IPS-11a (cell line): ENCODE measurements around the gene PGP.
A peak's percentile ranks its signal among the peaks of the same experiment; 100 is the strongest.
"Not testable (repeated sequence)": the region's sequence is repeated elsewhere in the genome, so short reads cannot be mapped to it uniquely, and the experiment has no call there.

ENCODE experiments used
- H3K4me3 ChIP-seq: one replicate; pipeline ENCODE4 v1.5.1; 2013; ENCODE audit warnings: low read depth, low read length, control low read depth

Gene PGP, protein sequence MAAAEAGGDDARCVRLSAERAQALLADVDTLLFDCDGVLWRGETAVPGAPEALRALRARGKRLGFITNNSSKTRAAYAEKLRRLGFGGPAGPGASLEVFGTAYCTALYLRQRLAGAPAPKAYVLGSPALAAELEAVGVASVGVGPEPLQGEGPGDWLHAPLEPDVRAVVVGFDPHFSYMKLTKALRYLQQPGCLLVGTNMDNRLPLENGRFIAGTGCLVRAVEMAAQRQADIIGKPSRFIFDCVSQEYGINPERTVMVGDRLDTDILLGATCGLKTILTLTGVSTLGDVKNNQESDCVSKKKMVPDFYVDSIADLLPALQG

DNA sequence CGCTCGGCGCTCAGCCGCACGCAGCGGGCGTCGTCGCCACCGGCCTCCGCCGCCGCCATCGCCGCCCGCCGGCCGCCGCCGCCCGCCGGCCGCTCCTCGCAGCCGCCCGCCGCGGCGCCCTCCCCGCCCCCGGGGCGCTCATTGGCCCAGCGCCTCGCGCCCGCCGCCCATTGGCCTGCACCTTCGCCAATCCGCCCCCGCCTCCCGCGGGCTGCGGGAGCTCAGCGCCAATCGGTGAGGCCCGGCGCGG is at the start of gene PGP:
TSS of gene PGP (minus strand) at position 122 of the 250 bp plus-strand sequence. CDS start at position 59, 63 bp downstream.
- H3K4me3 ChIP-seq = peak within 1 kb of the TSS; percentile 90

DNA sequence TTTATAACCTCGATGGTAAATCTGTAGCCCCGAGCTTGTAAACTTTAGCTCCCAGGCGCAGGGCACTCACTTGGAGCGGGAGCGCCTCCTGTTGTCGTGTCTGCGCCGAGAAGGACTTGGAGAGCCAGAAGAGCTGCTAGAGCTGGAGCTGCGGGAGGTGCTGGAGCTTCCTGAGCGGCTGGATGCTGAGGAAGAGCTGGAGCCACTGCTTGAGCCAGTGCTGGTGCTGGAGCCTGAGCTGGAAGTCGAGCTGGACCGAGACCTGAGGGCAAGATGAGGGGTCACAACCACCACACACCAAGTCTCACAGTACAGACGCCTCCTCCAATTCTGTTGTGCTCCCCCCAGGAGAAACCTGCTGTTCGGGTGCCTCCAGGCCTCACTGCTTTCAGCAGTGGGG is 48.4 kb upstream of the PGP start:
- not testable (repeated sequence) for H3K4me3 ChIP-seq

DNA sequence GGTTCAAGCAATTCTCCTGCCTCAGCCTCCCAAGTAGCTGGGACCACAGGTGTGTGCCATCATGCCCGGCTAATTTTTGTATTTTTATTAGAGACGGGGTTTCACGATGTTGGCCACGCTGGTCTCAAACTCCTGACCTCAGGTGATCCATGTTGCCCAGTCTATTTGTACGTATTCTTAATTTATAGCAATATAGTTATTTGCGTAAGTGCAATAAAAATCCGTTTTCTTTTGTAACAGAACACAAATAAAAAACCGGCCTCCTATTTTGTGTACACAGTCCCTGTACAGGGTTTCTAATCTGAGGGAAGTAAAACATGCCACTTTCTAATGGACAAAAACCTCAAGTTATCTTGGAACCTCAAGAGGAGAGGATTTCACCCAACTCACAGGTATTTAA is 45.6 kb upstream of the PGP start:
- H3K4me3 ChIP-seq = no peak overlapping the region

DNA sequence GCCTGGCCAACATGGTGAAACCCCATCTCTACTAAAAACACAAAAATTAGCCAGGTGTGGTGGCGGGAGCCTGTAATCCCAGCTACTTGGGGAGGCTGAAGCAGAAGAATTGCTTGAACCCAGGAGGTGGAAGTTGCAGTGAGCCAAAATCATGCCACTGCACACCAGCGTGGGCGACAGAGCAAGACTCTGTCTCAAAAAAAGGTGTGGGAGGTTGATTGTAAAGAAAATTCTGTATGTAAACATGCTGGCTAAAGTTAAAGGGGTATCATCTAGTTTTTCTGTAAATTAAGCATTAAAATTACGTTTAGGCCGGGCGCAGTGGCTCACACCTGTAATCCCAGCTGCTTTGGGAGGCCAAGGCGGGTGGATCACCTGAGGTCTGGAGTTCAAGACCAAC is 43.9 kb upstream of the PGP start:
- H3K4me3 ChIP-seq = not testable (repeated sequence)

DNA sequence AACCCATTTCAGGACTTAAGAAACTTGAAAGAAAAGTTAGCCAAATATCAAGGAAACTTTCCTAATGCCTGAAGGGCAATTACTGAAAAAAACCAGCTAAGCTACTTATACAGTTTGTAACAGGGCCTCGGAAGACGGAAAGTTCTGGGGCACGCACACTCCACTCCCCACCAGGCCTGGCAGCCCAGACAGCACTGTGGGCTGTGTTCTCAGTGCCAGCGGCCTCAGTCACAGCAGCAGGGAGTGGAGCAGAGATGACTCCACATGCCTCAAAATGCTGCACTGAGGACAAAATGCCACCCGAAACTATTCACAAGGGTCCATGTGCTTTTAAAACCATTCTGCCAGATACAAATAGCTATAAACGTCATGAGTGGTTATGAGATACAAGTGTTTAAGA is 43.1 kb upstream of the PGP start:
- H3K4me3 ChIP-seq = no peak overlapping the region

DNA sequence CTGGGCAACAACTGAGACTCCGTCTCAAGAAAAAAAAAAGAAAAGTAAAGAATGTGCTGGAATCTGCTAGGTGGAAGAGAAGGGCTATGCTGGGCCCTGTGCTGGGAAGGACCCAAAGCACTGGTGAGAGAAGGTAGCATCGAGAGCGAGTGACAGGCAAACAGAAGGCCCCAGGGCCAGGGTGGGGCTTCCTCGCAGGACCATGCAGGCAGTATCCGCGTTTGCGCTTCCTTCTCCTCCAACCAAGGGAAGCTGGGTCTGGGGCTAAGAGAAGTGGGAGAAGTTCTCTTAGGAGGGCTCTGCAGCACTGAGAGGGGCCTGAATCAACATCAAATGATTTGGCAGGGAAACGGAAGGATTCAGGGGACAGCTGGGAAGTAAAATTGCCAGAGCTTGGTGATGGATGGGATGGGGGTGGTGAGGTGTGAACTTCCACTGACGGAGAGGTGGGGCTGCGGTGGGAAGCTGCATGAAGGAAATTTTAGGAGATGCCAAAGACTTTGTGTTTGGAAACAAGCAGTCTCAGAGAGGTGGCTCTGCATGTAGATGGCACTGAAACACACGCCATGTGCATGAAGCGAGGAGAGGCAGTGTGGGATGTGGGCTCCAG is 42.0 kb upstream of the PGP start:
- H3K4me3 ChIP-seq = no peak overlapping the region

DNA sequence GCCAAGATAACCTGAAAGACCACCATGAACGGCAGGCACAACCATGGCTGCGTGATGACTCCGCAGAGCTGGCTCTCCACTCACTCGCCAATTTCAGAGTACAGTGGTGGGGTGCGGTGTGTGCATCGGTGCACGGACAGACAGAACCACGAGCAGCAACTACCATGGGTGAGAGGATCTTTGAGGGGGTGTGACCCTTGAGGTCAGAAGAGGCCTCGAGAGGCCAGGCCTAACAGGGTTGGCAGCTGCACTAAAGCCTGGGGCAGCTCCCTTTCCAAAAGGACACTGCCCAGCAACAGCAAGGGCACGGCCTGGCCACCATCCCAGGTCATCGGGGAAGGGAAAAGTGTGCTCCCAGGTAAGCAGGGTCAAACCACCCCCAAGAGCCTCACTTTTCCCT is 38.7 kb upstream of the PGP start:
- no peak overlapping the region for H3K4me3 ChIP-seq

DNA sequence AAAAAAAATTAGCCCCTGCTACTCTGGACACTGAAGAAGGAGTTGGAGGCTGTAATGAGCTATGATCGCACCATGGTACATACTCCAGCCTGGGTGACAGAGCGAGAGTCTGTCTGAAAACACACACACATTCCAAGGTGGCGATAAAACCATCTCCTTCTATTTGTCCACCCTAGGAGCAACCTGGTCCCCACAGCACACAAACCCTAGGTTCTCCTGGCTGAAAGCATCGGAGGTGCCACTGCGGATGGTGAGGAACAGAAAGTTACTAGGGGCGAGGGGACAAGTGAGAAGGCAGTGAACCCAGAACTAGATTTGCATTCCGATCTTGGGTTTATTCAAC is 38.1 kb upstream of the PGP start:
- H3K4me3 ChIP-seq = no peak overlapping the region

DNA sequence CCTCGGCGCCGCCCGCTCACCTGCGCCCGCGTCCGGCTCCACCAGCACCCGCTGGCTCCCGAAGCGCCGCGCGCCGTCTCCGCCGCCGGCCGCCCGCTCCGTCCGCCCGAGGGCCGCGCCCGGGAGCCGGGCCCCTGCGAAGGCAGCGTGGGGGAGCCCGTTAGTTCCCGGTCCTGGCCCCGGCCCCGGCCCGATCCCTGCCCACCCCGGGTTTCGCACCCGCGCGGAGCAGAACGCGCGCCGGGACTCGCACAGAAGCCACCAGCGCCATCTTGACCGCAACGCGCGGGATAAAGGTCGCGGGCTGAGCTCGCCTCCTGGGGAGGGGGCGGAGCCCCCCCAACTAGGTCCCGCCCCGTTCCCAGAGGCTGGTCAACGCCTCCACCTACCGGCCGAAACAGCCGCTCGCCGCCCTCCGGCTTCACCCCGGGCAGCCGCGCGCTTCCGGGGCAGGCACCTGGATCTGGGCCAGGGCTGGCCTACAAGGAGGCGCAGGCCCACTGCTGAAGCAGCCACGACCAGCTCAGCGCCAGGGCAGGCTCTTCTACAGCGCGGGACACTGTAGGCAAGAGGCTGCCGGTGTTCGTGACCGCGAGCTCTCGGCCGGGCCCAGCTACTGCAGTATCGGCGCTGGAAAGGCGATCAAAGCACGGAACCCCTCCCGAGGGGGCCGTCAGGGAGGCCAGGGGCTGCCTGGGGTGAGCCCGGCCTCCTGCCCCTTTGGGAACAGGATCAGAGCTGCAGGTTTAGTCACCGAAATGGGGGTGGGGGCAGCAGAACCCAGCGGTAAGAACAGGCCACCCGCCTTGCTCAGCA is 36.9 kb upstream of the PGP start, which contains the start of gene ECI1:
TSS of gene ECI1 (minus strand) at position 292 of the 816 bp plus-strand sequence. CDS start at position 271, 21 bp downstream.
- H3K4me3 ChIP-seq = peak within 1 kb of the TSS; percentile 71

DNA sequence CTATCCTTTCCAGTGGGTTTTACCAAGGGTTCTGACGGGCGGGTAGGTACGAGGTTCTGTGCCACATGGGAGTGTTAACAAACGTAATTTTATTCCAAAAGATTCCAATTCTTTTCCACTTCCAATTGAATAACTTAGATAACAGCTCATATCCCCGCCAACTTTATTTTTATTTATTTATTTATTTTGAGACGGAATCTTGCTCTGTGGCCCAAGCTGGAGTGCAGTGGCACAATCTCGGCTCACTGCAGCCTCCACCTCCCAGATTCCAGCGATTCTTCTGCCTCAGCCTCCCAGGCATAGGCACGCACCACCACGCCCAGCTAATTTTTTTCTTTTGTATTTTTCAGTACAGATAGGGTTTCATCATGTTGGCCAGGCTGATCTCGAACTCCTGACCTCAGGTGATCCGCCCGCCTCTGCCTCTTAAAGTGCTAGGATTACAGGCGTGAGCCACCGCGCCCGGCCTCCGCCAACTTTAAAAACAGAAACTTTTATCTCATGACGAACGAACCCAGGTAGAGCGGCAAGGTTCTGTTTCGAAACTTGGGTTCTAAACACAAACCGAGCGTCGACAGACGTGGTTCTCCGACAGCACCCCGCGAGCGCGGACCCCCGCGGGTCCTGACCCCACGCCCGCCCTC is 36.1 kb upstream of the PGP start:
- peak overlapping the region; percentile 71 for H3K4me3 ChIP-seq

DNA sequence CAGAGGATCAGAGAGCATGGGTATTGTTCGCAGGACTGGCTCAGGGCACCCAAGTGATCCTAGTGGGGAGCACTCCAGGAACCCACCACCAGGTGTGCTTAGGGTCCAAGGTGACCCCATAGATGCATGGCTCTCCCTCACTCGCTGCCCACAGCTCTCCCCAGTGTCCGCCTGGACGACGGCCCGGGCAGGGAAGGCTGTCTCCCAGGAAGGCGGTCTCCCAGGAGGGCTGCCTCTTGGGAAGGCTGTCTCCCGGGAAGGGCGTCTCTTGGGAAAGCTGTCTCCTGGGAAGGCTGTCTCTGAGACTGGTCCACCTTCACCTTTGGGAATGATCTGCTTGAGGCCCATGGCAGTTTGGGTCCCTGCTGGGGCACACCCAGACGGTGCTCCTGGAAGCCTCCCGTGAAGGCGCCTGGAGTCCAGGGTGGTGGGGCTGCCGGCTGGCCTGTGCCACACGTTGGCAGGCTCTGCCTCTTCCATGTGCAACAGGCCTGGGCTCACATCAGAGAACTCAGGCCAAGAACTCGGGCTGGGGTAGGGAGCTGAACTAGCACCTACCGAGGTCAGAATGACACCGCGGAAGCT is 31.8 kb upstream of the PGP start:
- no peak overlapping the region for H3K4me3 ChIP-seq

DNA sequence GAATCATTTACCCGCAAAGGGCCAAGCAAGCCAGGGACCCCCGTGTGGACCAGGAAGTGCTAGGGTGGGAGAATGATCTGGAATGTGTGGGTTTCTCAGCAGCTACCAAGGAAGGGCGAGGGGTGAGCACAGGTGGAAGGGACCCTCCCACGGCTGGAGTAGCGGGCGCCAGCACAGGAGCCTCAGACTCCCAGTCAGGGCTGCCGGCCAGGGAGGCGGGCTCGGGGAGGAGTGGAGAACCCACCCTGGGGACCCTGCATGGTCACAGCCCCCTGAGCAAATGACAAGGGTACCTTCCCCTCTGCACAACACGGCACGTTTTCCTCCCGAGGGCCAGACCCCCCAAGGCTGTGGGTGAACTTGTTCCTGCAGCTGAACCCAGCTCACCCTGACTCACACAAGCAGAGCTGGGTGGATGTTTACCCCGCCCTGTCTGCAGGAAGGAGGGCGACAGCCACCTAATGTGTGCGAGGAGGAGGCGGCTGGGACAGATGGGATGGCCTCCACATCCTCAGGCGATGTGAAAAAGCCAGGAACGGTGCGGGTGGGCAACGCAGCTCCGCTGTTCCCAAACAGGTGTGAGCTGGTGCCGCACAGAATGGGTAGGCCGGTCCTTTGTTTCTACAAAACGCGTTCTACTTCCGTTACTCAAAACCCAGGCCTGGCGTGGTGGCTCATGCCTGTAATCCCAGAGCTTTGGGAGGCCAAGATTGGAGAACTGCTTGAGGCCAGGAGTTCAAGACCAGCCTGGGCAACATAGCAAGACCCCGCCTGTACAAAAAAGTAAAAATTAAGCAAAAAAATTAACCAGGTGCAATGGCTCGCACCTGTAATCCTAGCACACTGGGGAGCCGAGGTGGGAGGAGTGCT is 30.5 kb upstream of the PGP start:
- H3K4me3 ChIP-seq = no peak overlapping the region

DNA sequence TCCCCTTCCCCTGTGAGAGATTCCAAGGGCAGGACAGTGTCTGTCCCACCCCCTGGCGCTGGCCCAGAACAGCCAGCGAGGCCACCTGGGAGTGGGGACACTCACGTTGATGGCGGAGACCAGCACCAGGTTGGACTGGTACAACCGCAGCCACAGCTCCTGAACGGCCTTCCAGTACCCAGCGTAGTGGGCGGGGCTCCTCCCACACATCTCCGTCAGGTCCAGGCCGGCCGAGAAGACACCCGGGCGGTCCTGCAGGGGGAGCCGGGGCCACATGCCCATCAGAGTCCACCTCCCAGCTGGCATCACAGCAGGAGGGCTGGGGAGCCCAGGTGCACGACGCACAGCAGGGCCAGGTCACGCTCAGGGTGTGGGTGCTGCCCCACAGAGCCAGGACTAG is 29.7 kb upstream of the PGP start:
- H3K4me3 ChIP-seq = no peak overlapping the region

DNA sequence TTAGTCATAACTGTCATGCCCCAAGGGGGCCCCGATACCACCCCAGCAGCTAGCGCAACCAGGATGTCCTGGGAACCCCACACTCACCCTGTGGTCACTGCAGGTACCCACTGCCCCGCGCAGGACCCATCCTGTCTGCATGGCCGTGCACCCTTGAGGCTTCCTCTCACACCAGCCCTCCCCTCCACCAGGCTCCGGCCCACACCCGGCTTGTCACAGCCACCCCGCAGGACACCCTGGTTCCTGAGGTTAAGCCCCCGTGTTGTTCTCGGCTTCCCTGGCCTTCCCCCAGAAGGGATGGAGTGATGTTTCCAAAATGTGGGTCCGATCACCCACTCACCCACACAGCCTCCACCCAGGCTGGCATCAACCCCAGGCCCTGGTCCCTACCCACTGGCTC is 29.1 kb upstream of the PGP start:
- no peak overlapping the region for H3K4me3 ChIP-seq

DNA sequence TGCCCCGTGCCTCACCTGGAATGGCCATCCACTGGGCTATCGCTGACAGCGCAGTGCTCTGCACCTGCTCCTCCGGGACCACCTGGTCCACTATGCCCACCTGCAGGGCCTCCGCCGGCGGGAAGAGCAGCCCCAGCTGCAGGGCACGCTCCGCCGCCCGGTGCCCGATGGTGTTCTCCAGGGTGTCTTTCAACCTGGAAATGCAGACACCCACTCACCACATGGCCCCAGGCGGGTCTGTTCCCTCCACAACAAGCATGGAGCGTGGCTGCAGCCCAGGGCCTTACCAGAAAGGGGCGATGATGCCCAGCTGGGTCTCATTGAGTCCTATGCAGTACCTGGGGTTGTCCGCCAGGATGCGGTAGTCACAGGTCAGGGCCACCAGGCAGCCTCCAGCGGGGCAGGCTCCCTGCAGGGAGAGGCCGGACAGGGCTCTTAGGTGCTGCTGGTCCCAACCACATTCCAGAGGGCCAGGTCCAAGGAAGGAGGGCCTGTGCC is 28.4 kb upstream of the PGP start:
- no peak overlapping the region for H3K4me3 ChIP-seq

DNA sequence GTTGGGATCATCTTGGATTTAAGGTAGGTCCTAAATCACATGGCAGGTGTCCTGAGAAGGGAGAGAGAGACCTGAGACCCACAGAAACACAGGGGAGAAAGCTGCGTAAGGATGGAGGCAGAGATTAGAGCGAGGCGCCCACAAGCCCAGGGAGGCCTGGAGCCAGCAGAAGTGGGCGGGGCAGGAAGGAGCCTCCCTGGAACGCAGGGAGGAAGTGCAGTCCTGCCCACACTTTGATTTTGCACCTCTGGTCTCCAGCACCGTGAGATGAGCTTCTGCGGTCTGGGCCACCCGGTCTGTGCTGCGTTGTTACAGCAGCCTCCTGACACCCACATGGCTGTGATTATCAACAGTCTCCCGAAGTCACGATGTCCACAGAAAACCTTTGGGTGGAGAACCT is 28.0 kb upstream of the PGP start:
- no peak overlapping the region for H3K4me3 ChIP-seq

DNA sequence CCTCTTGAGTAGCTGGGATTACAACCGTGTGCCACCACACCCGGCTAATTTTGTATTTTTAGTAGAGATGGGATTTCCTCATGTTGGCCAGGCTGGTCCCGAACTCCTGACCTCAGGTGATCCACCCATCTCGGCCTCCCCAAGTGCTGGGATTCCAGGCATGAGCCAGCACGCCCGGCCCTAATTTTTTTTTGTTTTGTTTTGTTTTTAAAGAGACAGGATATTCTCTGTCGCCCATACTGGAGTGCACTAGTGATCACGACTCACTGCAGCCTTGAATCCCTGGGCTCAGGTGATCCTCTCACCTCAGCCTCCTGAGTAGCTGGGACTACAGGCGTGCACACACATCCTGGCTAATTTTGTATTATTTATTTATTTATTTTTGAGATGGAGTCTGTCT is 25.7 kb upstream of the PGP start:
- not testable (repeated sequence) for H3K4me3 ChIP-seq

DNA sequence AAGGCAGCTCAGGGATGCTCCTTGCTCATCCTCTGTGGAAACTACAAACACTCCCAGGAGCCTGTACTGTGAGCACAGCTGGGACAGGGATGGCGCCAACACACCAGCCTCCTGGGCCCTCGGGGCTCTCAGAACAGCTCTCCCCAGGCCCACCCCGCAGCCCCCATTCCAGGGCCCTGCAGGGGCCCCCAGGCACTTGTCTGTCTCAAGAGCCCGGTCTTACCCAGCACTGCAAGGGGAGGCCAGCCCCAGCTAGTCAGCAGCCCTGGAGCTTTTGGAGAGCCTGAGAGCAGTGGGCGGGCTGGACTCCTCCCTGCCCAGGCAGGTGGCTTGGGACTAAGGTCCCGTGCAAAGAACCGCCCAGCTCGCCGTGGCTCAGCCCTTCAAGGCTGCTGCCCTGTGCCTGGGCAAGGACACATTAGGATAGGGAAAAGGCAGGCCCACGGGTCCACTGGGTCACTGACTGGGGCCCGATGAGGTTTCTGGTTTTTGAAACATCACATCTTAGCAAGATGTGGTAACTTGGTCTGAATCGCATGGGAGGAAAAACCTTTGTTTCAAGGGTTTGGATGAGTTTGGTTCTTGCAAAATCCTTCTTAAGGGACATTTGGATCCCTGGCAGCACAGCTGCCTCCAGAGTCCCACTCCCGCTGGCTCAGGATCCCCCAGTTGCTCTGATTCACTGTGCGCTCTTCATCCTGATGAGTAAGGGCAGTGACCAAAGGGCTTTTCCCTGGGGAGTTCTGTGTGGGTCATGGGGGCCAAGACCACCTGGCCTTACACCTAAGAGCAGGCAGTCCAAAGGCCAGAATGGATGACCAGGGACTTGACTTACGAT is 24.4 kb upstream of the PGP start:
- H3K4me3 ChIP-seq = no peak overlapping the region

DNA sequence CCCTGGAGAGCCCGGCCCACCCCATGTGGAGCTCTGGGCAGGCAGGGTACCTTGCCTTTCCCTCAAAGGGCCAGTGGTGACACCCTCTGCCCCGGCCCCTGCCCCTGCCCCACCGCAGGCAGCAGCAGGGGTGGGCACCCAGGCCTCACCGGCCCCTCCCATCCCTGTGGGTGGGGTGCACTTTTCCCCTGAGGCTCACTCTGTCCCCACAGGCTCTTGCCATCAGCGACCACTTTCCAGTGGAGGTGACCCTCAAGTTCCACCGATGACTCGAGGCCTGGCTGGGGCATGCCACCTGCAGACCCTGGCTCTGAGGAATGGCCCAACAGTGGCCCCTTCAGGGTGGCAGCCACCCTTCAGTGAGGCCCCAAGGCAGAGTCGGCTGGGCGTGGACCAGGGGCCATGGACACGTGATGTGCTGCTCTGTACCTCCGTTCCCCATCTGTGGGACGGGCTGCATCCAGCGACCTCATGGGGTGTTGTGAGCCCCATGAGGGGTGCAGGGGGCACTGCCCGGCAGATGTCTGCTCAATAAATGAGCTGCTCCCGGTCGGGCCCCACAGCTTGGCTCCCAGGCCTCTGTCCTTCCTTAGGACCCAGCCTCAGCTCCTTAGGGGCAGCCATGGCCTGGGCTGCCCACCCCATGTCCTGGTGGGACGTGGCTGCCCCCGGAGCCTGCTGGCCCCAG is 23.7 kb upstream of the PGP start:
- H3K4me3 ChIP-seq = no peak overlapping the region
